GM23338 (cell line): ENCODE results near the gene CAMSAP2. TPM values are rescaled to one million over a fixed set of nuclear protein-coding genes. Genes with fewer than 3 reads are reported as not detected.

ENCODE experiments used
- ATAC-seq: fragments of 200-7000 bp; cut with Tn5 transposase; 3 replicates; pipeline ENCODE4 v1.9.1; 2020
- DNase-seq: peaks from one replicate; pipeline ENCODE4 v3.0.0-alpha.2; 2015; ENCODE audit warnings: low spot score
- H2AFZ ChIP-seq: fragments of 200-600 bp; sonication (generic); 2 replicates; pipeline ENCODE4 v1.8.0; 2016; ENCODE audit warnings: antibody characterized with exemption, mild to moderate bottlenecking, moderate library complexity
- H3F3A ChIP-seq: fragments of 200-600 bp; sonication (generic); replicated peaks from 2 replicates; pipeline ENCODE4 v1.8.0; 2017; ENCODE audit warnings: antibody characterized with exemption, mixed run types, low read depth
- H3K27ac ChIP-seq: fragments of 200-600 bp; sonication (generic); 2 replicates; pipeline ENCODE4 v1.6.1; 2016; ENCODE audit warnings: low read depth
- H3K27me3 ChIP-seq: fragments of 200-600 bp; sonication (generic); 2 replicates; pipeline ENCODE4 v1.8.0; 2016; ENCODE audit warnings: mild to moderate bottlenecking, mixed run types, moderate library complexity; ENCODE audit not compliant: insufficient read depth
- H3K36me3 ChIP-seq: fragments of 200-600 bp; sonication (generic); 2 replicates; pipeline ENCODE4 v1.8.0; 2016; ENCODE audit warnings: mild to moderate bottlenecking; ENCODE audit not compliant: insufficient read depth
- H3K4me1 ChIP-seq: fragments of 200-600 bp; sonication (generic); 2 replicates; pipeline ENCODE4 v1.8.0; 2016; ENCODE audit warnings: mild to moderate bottlenecking, moderate library complexity; ENCODE audit not compliant: insufficient read depth
- H3K4me2 ChIP-seq: fragments of 200-600 bp; sonication (generic); 2 replicates; pipeline ENCODE4 v1.7.1; 2017; ENCODE audit warnings: mixed run types
- H3K4me3 ChIP-seq: fragments of 200-600 bp; sonication (generic); 2 replicates; pipeline ENCODE4 v1.6.1; 2016; ENCODE audit warnings: mixed run types
- H3K79me2 ChIP-seq: fragments of 200-600 bp; sonication (generic); replicated peaks from 2 replicates; pipeline ENCODE4 v1.8.0; 2017; ENCODE audit warnings: mild to moderate bottlenecking; ENCODE audit not compliant: insufficient read depth
- H3K9me2 ChIP-seq: fragments of 200-600 bp; sonication (generic); 2 replicates; pipeline ENCODE4 v1.8.0; 2017; ENCODE audit not compliant: insufficient read depth
- H4K20me1 ChIP-seq: fragments of 200-600 bp; sonication (generic); replicated peaks from 2 replicates; pipeline ENCODE4 v1.8.0; 2017; ENCODE audit warnings: mild to moderate bottlenecking; ENCODE audit not compliant: insufficient read depth
- H3K27ac Mint-ChIP-seq: 2 replicates; pipeline ENCODE4 v1.8.0; 2020; ENCODE audit warnings: inconsistent platforms, mild to moderate bottlenecking, moderate library complexity, mixed read lengths
- H3K27me3 Mint-ChIP-seq: 3 replicates; pipeline ENCODE4 v1.8.0; 2022; ENCODE audit warnings: low read depth, mild to moderate bottlenecking, moderate library complexity, mixed read lengths, inconsistent platforms; ENCODE audit not compliant: insufficient read depth, poor library complexity
- H3K36me3 Mint-ChIP-seq: 3 replicates; pipeline ENCODE4 v1.8.0; 2021; ENCODE audit warnings: low read depth, mild to moderate bottlenecking, inconsistent platforms, moderate library complexity, mixed read lengths
- H3K4me1 Mint-ChIP-seq: 3 replicates; pipeline ENCODE4 v1.8.0; 2020; ENCODE audit warnings: mild to moderate bottlenecking, inconsistent platforms, mixed read lengths
- H3K4me3 Mint-ChIP-seq: 3 replicates; pipeline ENCODE4 v1.8.0; 2021; ENCODE audit warnings: moderate library complexity, mild to moderate bottlenecking, inconsistent platforms, mixed read lengths
- H3K9me3 Mint-ChIP-seq: 3 replicates; pipeline ENCODE4 v1.8.0; 2020; ENCODE audit warnings: moderate library complexity, mild to moderate bottlenecking, inconsistent platforms, mixed read lengths
- CREB1 ChIP-seq: fragments of 250-450 bp; sonication (Bioruptor Pico); IDR thresholded peaks from 2 replicates; pipeline ENCODE4 v1.5.0; 2020; ENCODE audit warnings: low read depth, mild to moderate bottlenecking, moderate library complexity
- EZH2 ChIP-seq: fragments of 200-600 bp; sonication (generic); IDR thresholded peaks from one replicate; pipeline ENCODE4 v1.8.0; 2017; ENCODE audit warnings: antibody characterized with exemption, mild to moderate bottlenecking, low read depth; ENCODE audit not compliant: unreplicated experiment
- EZH2phosphoT487 ChIP-seq: fragments of 200-600 bp; sonication (generic); IDR thresholded peaks from one replicate; pipeline ENCODE4 v1.8.1; 2018; ENCODE audit warnings: antibody characterized with exemption; ENCODE audit not compliant: unreplicated experiment
- NANOG ChIP-seq: IDR thresholded peaks from 2 replicates; pipeline ENCODE4 v1.6.1; 2016; ENCODE audit warnings: antibody characterized with exemption, borderline replicate concordance
- POLR2AphosphoS5 ChIP-seq: IDR thresholded peaks from 2 replicates; pipeline ENCODE4 v1.6.1; 2016; ENCODE audit warnings: antibody characterized with exemption, low read depth
- STAT1 ChIP-seq: IDR thresholded peaks from one replicate; pipeline ENCODE4 v1.6.1; 2016; ENCODE audit warnings: antibody characterized with exemption; ENCODE audit not compliant: unreplicated experiment
- ZNF114 ChIP-seq: fragments of 250-450 bp; sonication (Bioruptor Pico); IDR thresholded peaks from 2 replicates; pipeline ENCODE4 v1.5.0; 2020; ENCODE audit warnings: mild to moderate bottlenecking, moderate library complexity
- ZNF331 ChIP-seq: fragments of 250-450 bp; sonication (Bioruptor Pico); IDR thresholded peaks from 2 replicates; pipeline ENCODE4 v1.5.0; 2020; ENCODE audit warnings: low read depth, mild to moderate bottlenecking, moderate library complexity
- polyA plus RNA-seq: library from polyadenylated mRNA; unstranded; fragments of >200 nt; fragmentation: Nextera tagmentation; extraction: Ambion mirVana; gene quantifications from 2 replicates; pipeline ENCODE4 v1.2.1, GENCODE V29; 2016
- total RNA-seq: library from RNA; depleted of rRNA; stranded (reverse); fragments of >200 nt; shearing (Covaris generic); gene quantifications from 2 replicates; pipeline ENCODE4 v1.2.3, GENCODE V29; 2014
- TF ChIP-seq, protein P1 (sequence below), 2 experiments: fragments of 200-600 bp in 1 of 2; sonication (generic) in 1 of 2; conservative IDR thresholded peaks; 2 replicates each; pipeline versions ENCODE4 v1.5.1 to v1.6.1; 2016 to 2017; ENCODE audit warnings: antibody characterized with exemption in 2 of 2, low read depth in 2 of 2, mild to moderate bottlenecking in 2 of 2, moderate library complexity in 1 of 2
- TF ChIP-seq, protein P2 (sequence below): IDR thresholded peaks from one replicate; pipeline ENCODE4 v1.6.1; 2018; ENCODE audit warnings: antibody characterized with exemption; ENCODE audit not compliant: unreplicated experiment
- TF ChIP-seq, protein P3 (sequence below): IDR thresholded peaks from 2 replicates; pipeline ENCODE4 v1.6.1; 2016; ENCODE audit warnings: antibody characterized with exemption
- TF ChIP-seq, protein P4 (sequence below): fragments of 250-450 bp; sonication (Bioruptor Pico); IDR thresholded peaks from 2 replicates; pipeline ENCODE4 v1.5.0; 2020; ENCODE audit warnings: mild to moderate bottlenecking, moderate library complexity

CAMSAP2 gene
- total and polyA plus RNA-seq, 2 experiments from 2014 or later = 9.1 to 21.3 TPM

DNA sequence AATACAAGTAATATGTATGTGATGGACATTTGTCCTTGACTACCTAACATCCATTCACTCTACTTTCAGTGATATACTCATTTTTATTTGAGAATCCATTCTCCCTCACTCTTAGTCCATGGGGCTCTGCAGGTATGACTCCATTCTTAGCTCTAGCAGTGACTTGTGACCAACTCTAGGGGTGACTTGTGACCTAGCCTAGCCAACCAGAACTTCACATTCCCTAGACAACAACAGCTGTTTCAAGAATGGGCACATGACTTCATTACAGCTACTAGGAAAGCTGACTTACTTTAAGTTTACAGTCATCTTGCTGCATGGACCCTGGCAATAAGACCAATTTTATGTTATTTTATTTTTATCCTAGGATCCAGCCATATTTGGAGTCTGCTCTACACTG lies 45.4 kb upstream of the CAMSAP2 start (continued):
- TF ChIP-seq, protein P1, sequence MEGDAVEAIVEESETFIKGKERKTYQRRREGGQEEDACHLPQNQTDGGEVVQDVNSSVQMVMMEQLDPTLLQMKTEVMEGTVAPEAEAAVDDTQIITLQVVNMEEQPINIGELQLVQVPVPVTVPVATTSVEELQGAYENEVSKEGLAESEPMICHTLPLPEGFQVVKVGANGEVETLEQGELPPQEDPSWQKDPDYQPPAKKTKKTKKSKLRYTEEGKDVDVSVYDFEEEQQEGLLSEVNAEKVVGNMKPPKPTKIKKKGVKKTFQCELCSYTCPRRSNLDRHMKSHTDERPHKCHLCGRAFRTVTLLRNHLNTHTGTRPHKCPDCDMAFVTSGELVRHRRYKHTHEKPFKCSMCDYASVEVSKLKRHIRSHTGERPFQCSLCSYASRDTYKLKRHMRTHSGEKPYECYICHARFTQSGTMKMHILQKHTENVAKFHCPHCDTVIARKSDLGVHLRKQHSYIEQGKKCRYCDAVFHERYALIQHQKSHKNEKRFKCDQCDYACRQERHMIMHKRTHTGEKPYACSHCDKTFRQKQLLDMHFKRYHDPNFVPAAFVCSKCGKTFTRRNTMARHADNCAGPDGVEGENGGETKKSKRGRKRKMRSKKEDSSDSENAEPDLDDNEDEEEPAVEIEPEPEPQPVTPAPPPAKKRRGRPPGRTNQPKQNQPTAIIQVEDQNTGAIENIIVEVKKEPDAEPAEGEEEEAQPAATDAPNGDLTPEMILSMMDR (conservative IDR thresholded peaks at IDR 0.05; ENCODE audit: low read depth in 2 of 2) = no peak
- TF ChIP-seq ZNF114 (CRISPR knock-in tag) (no peak), POLR2AphosphoS5 (no peak), NANOG (no peak)
- TF ChIP-seq, protein P2, sequence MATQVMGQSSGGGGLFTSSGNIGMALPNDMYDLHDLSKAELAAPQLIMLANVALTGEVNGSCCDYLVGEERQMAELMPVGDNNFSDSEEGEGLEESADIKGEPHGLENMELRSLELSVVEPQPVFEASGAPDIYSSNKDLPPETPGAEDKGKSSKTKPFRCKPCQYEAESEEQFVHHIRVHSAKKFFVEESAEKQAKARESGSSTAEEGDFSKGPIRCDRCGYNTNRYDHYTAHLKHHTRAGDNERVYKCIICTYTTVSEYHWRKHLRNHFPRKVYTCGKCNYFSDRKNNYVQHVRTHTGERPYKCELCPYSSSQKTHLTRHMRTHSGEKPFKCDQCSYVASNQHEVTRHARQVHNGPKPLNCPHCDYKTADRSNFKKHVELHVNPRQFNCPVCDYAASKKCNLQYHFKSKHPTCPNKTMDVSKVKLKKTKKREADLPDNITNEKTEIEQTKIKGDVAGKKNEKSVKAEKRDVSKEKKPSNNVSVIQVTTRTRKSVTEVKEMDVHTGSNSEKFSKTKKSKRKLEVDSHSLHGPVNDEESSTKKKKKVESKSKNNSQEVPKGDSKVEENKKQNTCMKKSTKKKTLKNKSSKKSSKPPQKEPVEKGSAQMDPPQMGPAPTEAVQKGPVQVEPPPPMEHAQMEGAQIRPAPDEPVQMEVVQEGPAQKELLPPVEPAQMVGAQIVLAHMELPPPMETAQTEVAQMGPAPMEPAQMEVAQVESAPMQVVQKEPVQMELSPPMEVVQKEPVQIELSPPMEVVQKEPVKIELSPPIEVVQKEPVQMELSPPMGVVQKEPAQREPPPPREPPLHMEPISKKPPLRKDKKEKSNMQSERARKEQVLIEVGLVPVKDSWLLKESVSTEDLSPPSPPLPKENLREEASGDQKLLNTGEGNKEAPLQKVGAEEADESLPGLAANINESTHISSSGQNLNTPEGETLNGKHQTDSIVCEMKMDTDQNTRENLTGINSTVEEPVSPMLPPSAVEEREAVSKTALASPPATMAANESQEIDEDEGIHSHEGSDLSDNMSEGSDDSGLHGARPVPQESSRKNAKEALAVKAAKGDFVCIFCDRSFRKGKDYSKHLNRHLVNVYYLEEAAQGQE = no peak

DNA sequence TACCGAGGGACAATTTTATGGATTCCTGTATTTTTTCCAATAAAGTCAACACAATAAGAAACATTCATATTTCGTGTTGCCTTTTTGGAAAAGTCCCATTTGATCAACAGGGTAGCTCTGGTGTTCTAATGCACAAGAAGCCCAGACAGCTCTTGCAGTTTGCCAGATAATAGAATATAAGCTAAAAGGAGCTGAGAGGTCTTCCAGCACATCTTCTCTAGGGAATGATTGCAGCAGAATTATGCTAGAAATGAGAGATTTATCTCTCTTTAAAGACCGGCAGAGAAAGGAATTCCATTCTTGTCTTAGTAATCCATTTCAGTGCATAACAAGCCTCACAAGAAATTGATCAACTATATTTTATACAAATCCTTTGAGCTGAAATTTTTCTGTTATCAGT lies 44.0 kb upstream of the CAMSAP2 start:
- Histone ChIP-seq H3K27ac (no peak overlapping the region), H2AFZ (no peak overlapping the region; the same call in 1 of the 2 replicates), H3K9me2 (no peaks in the 10 kb centered on the region), H3K79me2 (no peaks in the 10 kb centered on the region), H4K20me1 (no peaks in the 10 kb centered on the region), H3K4me1 (no peaks in the 10 kb centered on the region), H3F3A (no peaks in the 10 kb centered on the region), H3K27me3 (no peaks in the 10 kb centered on the region), H3K4me2 (no peak overlapping the region), H3K4me3 (no peak overlapping the region), H3K36me3 (no peaks in the 10 kb centered on the region)
- no peaks in the 10 kb centered on the region for H3K27me3 Mint-ChIP-seq
- no peaks in the 10 kb centered on the region for H3K36me3 Mint-ChIP-seq
- no peak for ATAC-seq
- H3K27ac Mint-ChIP-seq = no peak overlapping the region
- peaks cover under 1% of the 10 kb centered on the region; the same call in 1 of the 3 replicates for H3K4me1 Mint-ChIP-seq
- H3K9me3 Mint-ChIP-seq = no peaks in the 10 kb centered on the region
- H3K4me3 Mint-ChIP-seq = no peak overlapping the region
- DNase-seq = no peak
- no peak for TF ChIP-seq EZH2phosphoT487
- TF ChIP-seq, protein P3, sequence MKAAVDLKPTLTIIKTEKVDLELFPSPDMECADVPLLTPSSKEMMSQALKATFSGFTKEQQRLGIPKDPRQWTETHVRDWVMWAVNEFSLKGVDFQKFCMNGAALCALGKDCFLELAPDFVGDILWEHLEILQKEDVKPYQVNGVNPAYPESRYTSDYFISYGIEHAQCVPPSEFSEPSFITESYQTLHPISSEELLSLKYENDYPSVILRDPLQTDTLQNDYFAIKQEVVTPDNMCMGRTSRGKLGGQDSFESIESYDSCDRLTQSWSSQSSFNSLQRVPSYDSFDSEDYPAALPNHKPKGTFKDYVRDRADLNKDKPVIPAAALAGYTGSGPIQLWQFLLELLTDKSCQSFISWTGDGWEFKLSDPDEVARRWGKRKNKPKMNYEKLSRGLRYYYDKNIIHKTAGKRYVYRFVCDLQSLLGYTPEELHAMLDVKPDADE = no peak
- no peak for TF ChIP-seq EZH2
- no peak for TF ChIP-seq CREB1 (CRISPR knock-in tag)
- no peak for TF ChIP-seq ZNF114 (CRISPR knock-in tag)
- TF ChIP-seq ZNF331 (CRISPR knock-in tag) = no peak
- no peak for TF ChIP-seq STAT1
- TF ChIP-seq POLR2AphosphoS5 = no peak
- TF ChIP-seq, protein P4, sequence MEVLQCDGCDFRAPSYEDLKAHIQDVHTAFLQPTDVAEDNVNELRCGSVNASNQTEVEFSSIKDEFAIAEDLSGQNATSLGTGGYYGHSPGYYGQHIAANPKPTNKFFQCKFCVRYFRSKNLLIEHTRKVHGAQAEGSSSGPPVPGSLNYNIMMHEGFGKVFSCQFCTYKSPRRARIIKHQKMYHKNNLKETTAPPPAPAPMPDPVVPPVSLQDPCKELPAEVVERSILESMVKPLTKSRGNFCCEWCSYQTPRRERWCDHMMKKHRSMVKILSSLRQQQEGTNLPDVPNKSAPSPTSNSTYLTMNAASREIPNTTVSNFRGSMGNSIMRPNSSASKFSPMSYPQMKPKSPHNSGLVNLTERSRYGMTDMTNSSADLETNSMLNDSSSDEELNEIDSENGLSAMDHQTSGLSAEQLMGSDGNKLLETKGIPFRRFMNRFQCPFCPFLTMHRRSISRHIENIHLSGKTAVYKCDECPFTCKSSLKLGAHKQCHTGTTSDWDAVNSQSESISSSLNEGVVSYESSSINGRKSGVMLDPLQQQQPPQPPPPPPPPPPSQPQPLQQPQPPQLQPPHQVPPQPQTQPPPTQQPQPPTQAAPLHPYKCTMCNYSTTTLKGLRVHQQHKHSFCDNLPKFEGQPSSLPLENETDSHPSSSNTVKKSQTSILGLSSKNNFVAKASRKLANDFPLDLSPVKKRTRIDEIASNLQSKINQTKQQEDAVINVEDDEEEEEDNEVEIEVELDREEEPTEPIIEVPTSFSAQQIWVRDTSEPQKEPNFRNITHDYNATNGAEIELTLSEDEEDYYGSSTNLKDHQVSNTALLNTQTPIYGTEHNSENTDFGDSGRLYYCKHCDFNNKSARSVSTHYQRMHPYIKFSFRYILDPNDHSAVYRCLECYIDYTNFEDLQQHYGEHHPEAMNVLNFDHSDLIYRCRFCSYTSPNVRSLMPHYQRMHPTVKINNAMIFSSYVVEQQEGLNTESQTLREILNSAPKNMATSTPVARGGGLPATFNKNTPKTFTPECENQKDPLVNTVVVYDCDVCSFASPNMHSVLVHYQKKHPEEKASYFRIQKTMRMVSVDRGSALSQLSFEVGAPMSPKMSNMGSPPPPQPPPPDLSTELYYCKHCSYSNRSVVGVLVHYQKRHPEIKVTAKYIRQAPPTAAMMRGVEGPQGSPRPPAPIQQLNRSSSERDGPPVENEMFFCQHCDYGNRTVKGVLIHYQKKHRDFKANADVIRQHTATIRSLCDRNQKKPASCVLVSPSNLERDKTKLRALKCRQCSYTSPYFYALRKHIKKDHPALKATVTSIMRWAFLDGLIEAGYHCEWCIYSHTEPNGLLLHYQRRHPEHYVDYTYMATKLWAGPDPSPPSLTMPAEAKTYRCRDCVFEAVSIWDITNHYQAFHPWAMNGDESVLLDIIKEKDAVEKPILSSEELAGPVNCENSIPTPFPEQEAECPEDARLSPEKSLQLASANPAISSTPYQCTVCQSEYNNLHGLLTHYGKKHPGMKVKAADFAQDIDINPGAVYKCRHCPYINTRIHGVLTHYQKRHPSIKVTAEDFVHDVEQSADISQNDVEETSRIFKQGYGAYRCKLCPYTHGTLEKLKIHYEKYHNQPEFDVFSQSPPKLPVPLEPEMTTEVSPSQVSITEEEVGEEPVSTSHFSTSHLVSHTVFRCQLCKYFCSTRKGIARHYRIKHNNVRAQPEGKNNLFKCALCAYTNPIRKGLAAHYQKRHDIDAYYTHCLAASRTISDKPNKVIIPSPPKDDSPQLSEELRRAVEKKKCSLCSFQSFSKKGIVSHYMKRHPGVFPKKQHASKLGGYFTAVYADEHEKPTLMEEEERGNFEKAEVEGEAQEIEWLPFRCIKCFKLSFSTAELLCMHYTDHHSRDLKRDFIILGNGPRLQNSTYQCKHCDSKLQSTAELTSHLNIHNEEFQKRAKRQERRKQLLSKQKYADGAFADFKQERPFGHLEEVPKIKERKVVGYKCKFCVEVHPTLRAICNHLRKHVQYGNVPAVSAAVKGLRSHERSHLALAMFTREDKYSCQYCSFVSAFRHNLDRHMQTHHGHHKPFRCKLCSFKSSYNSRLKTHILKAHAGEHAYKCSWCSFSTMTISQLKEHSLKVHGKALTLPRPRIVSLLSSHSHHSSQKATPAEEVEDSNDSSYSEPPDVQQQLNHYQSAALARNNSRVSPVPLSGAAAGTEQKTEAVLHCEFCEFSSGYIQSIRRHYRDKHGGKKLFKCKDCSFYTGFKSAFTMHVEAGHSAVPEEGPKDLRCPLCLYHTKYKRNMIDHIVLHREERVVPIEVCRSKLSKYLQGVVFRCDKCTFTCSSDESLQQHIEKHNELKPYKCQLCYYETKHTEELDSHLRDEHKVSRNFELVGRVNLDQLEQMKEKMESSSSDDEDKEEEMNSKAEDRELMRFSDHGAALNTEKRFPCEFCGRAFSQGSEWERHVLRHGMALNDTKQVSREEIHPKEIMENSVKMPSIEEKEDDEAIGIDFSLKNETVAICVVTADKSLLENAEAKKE = no peak
